Loucy (cell line): ENCODE results near the gene RSPH10B.
"Not testable (repeated sequence)": the region's sequence is repeated elsewhere in the genome, so short reads cannot be mapped to it uniquely, and the experiment has no call there.

ENCODE experiments used
- H2AFZ ChIP-seq: fragments of 200-600 bp; sonication (generic); 2 replicates; pipeline ENCODE4 v1.6.0; 2016; ENCODE audit warnings: antibody characterized with exemption, mild to moderate bottlenecking, low read length, moderate library complexity
- H3F3A ChIP-seq: fragments of 200-600 bp; 2 replicates; pipeline ENCODE4 v1.6.0; 2016; ENCODE audit warnings: antibody characterized with exemption, low read depth, mild to moderate bottlenecking
- H3K27me3 ChIP-seq: fragments of 200-600 bp; sonication (generic); 2 replicates; pipeline ENCODE4 v1.6.1; 2014; ENCODE audit warnings: low read length, mild to moderate bottlenecking; ENCODE audit not compliant: insufficient read depth, poor library complexity, severe bottlenecking
- H3K36me3 ChIP-seq: fragments of 200-600 bp; sonication (generic); 2 replicates; pipeline ENCODE4 v1.6.1; 2016; ENCODE audit warnings: low read length; ENCODE audit not compliant: insufficient read depth
- H3K4me1 ChIP-seq: fragments of 200-600 bp; sonication (generic); 2 replicates; pipeline ENCODE4 v1.5.1; 2014; ENCODE audit warnings: low read length, mild to moderate bottlenecking; ENCODE audit not compliant: insufficient read depth, poor library complexity, severe bottlenecking
- H3K4me2 ChIP-seq: fragments of 200-600 bp; sonication (generic); 2 replicates; pipeline ENCODE4 v1.6.0; 2014; ENCODE audit warnings: antibody characterized with exemption, low read length, low read depth, mild to moderate bottlenecking; ENCODE audit not compliant: poor library complexity, severe bottlenecking
- H3K4me3 ChIP-seq: fragments of 200-600 bp; sonication (generic); 2 replicates; pipeline ENCODE4 v1.5.1; 2014; ENCODE audit warnings: low read length, mild to moderate bottlenecking, mixed read lengths; ENCODE audit not compliant: poor library complexity, severe bottlenecking
- H3K79me2 ChIP-seq: fragments of 200-600 bp; sonication (generic); 2 replicates; pipeline ENCODE4 v1.6.1; 2014; ENCODE audit warnings: low read length; ENCODE audit not compliant: insufficient read depth
- H3K9ac ChIP-seq: fragments of 200-600 bp; sonication (generic); 2 replicates; pipeline ENCODE4 v1.6.0; 2014; ENCODE audit warnings: mild to moderate bottlenecking, low read depth, low read length, moderate library complexity; ENCODE audit not compliant: poor library complexity, severe bottlenecking
- H3K9me2 ChIP-seq: fragments of 200-600 bp; sonication (generic); replicated peaks from 2 replicates; pipeline ENCODE4 v1.6.1; 2016; ENCODE audit warnings: low read depth, low read length, mixed read lengths
- H3K9me3 ChIP-seq: fragments of 200-600 bp; sonication (generic); 2 replicates; pipeline ENCODE4 v1.6.1; 2014; ENCODE audit warnings: mild to moderate bottlenecking, antibody characterized with exemption, low read length, low read depth; ENCODE audit not compliant: insufficient read depth
- H4K20me1 ChIP-seq: fragments of 200-600 bp; sonication (generic); 2 replicates; pipeline ENCODE4 v1.6.0; 2014; ENCODE audit warnings: antibody characterized with exemption, low read length, mild to moderate bottlenecking; ENCODE audit not compliant: insufficient read depth, poor library complexity, severe bottlenecking

Gene RSPH10B

DNA sequence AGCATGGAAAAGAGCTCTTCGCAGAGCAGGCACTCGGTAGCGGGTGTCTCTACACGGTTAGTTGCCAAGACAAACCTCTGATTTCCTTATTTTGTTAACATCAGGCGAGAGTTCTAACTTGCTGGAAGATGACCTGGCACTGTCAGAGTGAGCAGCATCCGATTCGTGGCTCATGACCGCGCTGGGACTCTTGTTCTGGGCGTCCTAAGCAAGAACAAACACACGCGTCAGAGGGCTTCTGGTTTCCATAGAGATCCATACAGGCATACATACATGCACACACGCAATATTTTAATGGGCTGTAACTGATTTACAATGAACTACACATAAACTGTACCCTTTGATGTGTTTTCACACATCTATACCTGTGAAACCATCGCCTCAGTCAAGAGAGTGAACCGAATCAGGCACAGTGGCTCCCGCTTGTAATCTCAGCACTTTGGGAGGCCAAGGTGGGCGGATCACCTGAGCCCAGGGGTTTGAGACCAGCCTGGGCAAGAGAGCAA is 35.5 kb downstream of the RSPH10B start:
- H4K20me1 ChIP-seq, H2AFZ ChIP-seq, H3K4me1 ChIP-seq, H3K27me3 ChIP-seq, H3K9me2 ChIP-seq, H3K36me3 ChIP-seq, H3K4me2 ChIP-seq, H3K4me3 ChIP-seq, H3F3A ChIP-seq, H3K9me3 ChIP-seq, H3K79me2 ChIP-seq, H3K9ac ChIP-seq: not testable (repeated sequence)

DNA sequence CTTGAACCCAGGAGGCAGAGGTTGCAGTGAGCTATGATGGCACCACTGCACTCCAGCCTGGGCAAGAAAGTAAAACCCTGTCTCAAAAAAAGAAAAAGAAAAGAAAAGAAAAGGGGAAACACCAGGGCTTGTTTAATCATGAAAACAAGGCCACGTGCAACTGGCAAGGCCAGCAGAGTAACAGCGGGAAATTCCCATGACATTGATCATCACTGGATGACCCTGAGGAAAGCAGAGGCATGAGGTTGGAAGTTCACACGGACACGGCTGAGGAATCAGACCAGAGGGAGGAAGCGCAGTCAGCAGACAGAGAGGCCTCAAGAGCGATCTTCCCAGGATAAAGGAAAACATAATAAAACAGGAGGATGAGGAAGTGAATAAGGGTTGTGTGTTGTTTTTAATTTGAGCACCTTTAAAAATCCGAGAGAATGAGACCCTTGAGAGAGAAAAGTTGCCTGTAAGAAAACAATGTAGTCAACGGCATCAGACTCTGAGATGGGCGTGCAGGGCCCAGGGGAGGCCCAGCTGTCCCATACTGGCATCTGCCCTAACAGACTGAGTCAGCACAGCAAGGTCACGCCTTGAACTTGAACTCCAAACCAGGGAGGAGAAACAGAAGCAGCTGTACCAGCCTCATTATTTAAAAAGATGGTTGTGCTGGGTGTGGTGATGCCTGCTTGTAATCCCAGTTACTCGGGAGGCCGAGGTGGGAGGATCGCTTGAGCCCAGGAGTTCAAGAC is 38.4 kb downstream of the RSPH10B start:
- not testable (repeated sequence) for H3K9me2 ChIP-seq, H4K20me1 ChIP-seq, H3F3A ChIP-seq, H3K36me3 ChIP-seq, H3K79me2 ChIP-seq, H3K4me2 ChIP-seq, H2AFZ ChIP-seq, H3K4me3 ChIP-seq, H3K27me3 ChIP-seq, H3K9me3 ChIP-seq, H3K4me1 ChIP-seq, H3K9ac ChIP-seq

DNA sequence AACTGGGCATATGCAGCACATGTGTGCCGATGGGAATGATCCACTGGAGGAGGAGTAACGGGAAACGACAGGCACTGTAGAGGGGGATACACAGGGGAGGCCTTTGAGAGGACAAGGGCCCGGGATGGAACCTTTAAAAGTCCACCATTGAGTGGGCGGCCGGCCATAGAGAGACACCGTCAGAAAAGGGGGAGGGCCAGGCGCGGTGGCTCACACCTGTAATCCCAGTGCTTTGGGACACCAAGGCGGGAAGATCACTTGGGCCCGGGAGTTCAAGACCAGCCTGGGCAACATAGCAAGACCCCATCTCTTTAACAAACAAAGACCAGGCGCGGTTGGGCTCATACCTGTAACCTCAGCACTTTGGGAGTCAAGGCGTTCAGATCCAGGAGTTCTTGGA is 39.2 kb downstream of the RSPH10B start:
- not testable (repeated sequence) for H3K9me3 ChIP-seq, H3K9ac ChIP-seq, H3K4me2 ChIP-seq, H2AFZ ChIP-seq, H3K27me3 ChIP-seq, H3K4me1 ChIP-seq, H3F3A ChIP-seq, H4K20me1 ChIP-seq, H3K4me3 ChIP-seq, H3K79me2 ChIP-seq, H3K9me2 ChIP-seq, H3K36me3 ChIP-seq

DNA sequence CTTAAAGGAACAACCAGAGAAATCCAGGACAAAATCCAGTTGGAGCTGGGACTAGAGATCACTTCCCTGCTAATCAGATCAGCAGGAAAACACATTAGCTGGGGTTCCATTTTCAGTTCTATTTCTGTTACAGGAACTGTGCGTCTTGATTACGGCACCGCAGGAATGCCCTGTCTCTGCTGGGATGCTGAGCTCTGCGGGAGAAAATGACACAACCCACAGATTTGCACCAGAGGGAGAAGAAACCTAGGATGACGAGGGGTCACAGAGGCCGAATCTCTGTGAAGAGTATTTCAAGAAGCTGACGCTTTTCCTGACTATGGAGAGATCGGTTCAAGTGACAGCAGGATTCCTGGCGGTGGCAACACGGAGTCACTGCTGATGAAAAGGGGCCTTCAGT is 40.2 kb downstream of the RSPH10B start:
- H3K79me2 ChIP-seq, H3F3A ChIP-seq, H3K9ac ChIP-seq, H3K4me2 ChIP-seq, H4K20me1 ChIP-seq, H3K4me3 ChIP-seq, H3K27me3 ChIP-seq, H3K9me2 ChIP-seq, H3K9me3 ChIP-seq, H3K4me1 ChIP-seq, H3K36me3 ChIP-seq, H2AFZ ChIP-seq: not testable (repeated sequence)

DNA sequence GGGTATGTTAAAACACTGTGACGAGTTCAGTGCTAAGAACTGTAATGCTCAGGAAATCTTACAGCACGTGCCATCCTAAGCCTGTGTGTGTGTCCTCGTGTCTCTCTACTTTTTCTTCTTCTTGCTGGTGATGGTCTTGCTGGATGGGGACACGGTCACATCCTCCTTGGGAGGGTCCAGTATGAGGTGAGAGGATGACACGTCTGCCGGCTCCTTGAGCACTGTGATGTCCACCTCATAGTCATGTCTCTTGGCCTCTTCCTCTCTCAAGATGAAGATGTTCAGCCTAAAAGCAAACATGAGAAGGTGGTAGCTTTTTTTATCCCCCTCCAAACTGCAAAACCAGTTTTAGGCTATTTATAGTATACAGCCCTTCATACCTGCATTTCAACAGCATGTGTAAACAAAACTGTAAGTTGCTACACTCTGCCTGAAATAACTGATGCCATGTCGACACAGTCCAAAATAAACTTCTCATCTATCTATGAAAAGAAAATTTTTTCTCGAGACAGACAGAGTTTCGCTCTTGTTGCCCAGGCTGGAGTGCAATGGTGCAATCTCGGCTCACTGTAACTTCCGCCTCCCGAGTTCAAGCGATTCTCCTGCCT is 44.1 kb downstream of the RSPH10B start:
- not testable (repeated sequence) for H4K20me1 ChIP-seq, H3F3A ChIP-seq, H3K9me2 ChIP-seq, H3K9me3 ChIP-seq, H3K9ac ChIP-seq, H2AFZ ChIP-seq, H3K4me1 ChIP-seq, H3K4me3 ChIP-seq, H3K79me2 ChIP-seq, H3K4me2 ChIP-seq, H3K36me3 ChIP-seq, H3K27me3 ChIP-seq

DNA sequence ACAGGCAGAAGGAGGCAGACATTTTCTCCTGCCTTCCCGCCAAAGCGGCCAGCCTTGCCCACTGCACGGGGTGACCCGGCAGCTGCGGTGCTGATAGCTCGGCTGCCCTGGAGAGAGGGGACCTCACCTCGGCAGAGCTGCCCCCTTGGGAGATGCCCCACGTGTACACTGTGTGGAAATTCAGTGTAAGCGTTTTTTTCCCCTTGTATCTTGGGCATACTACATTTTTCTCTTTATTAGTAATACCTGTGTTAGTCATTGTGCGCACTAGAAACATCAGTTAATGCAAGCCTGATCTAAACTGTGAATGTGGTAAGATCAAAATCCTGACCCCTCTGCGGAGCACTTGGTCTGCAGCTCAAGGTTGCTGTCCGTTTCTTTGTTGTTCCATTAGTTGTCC is 45.9 kb downstream of the RSPH10B start:
- not testable (repeated sequence) for H2AFZ ChIP-seq, H3K4me2 ChIP-seq, H3K9me2 ChIP-seq, H3K9me3 ChIP-seq, H3K36me3 ChIP-seq, H3K9ac ChIP-seq, H3K4me3 ChIP-seq, H3K27me3 ChIP-seq, H3K79me2 ChIP-seq, H4K20me1 ChIP-seq, H3F3A ChIP-seq, H3K4me1 ChIP-seq

DNA sequence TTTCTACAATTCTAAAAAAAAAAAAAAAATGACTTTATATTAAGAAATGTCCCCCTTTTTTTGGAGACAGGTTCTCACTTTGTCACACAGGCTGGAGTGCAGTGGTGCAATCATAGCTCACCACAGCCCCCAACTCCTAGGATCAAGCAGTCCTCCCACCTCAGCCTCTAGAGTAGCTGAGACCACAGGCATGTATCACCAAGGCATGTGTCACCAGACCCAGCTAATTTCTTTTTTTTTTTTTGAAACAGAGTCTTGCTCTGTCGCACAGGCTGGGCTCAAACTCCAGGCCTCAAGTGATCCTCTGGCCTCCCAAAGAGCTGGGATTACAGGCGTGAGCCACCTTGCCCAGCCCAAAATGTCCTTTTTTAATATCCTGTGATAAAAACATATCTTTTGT is 46.3 kb downstream of the RSPH10B start:
- H3K9me2 ChIP-seq, H3K4me3 ChIP-seq, H4K20me1 ChIP-seq, H3K9ac ChIP-seq, H2AFZ ChIP-seq, H3K4me2 ChIP-seq, H3K36me3 ChIP-seq, H3F3A ChIP-seq, H3K79me2 ChIP-seq, H3K4me1 ChIP-seq, H3K9me3 ChIP-seq, H3K27me3 ChIP-seq: not testable (repeated sequence)
